VCaP (cell line): ENCODE results near the gene ARFRP1.

Experiments used
- H3K27ac ChIP-seq: fragments of 450-650 bp; 2 replicates; pipeline ENCODE4 v1.5.1; 2017
- CTCF ChIP-seq: fragments of 450-650 bp; conservative IDR thresholded peaks from 2 replicates; pipeline ENCODE4 v1.5.1; 2017; ENCODE audit warnings: mild to moderate bottlenecking, moderate library complexity

Gene ARFRP1

GRCh38 chr20:63705232-63706026 is 2.3 kb downstream of the ARFRP1 start:
- TF ChIP-seq CTCF = no peak
- H3K27ac ChIP-seq = peak overlapping the region; percentile 96

DNA sequence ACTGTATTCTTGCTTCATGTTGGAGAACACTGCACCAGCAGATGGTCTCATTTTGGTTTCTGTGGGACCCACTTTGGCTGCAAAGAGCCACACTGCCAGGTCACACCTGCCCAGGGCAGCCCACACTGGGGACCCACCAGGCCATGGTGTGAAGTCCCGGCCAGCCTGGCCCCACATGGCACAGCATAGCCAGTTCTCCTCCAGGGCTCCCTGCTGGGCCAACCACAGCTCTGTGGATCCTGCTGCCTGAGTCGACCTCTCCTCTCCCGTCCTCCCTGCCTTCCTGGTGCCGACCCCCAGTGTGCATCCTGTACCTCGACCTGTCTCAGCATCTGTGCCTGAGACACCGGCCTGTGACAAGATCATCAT is 3.0 kb downstream of the ARFRP1 start:
- no peak overlapping the region for H3K27ac ChIP-seq
- TF ChIP-seq CTCF = no peak

DNA sequence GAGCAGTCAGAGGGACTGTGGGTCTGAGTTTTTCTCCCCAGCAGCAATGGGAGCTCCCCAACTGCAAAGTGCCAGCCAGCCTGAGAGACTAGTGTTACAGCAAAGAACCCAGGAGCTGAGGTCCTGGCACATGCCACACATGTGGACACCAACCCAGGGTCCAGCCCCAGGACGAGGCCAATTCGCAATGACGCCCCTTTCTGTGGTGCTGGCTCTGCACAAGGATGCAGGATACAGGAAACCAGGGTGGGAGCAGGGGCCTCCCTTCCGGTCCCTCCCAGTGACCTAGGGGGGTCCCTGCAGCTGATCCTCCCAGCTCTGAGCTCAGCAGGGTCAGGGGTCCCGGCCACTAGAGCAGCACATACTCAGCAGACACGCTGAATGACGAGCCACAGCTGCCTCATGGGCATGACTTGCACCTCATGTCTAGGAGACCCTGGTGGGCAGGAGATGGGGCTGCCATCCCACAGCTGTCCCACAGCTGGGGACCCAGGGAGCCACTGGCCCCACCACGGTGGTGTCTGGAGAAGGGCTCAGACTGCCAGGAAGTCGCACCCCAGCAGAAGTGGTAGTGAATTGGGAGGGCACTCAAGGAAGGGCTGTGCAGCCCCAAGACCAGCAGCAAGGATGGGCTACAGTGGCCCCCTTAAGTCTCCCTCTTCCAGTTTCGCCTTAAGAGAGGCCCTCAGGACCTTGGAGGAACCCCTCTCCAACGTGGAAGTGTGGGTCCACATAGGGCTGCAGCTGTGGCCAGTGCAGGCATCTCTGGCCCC is 3.6 kb downstream of the ARFRP1 start:
- TF ChIP-seq CTCF = no peak
- H3K27ac ChIP-seq = no peak overlapping the region

- TF ChIP-seq CTCF = no peak
These were observed 4.3 kb downstream of the ARFRP1 start for GRCh38 chr20:63703471-63703975.

DNA sequence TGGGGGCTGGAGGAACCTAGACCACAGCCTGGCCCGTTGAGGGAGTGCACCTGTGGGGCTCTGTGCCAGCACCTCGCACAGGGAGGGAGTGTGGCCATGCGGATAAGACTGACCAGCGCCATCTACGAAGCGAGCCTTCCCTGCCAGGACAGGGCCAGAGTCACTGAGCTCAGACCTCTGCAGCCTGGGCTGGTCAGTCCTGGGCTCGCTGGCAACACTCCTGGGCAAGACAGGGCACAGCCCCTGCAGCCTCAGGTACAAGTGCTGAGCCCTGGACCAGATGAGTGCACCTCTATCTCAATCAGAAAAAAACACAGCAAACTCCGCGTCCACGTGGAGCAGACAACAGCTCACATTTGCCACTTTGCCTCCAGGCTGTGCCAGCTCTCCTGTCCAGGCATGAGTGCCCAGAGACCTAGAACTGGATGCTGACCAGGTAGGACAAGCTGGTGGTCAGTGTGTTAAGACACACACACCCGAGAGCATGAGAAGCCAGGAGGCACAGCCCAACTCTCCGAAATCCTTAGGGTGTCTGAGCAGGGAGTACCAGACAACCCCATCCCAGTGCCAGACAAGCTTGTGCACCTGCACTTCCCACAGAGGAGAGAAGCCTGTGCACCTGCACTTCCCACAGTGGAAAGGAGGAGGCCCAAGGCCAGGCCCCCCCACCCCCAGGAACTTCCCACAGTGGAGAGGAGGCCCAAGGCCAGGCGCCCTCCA is 4.9 kb downstream of the ARFRP1 start:
- no peak for TF ChIP-seq CTCF

More at GRCh38 chr20:63703471-63703975, 4.3 kb downstream of the ARFRP1 start:
- no peak overlapping the region for H3K27ac ChIP-seq

GRCh38 chr20:63702036-63702665 is 5.6 kb downstream of the ARFRP1 start:
- no peak for TF ChIP-seq CTCF
- H3K27ac ChIP-seq = no peak overlapping the region

More for the DNA sequence above, 4.9 kb downstream of the ARFRP1 start:
- H3K27ac ChIP-seq = no peak overlapping the region
